Measurements from ENCODE around the gene GABBR2.

GRCh38 chr9:98678244-98678842 is 30.4 kb downstream of the GABBR2 start:
- TF ChIP-seq GATA2 (IDR thresholded peaks at IDR 0.05; ENCODE audit: low read depth, low read length), result no peak
- no peak for TF ChIP-seq GATA3 (IDR thresholded peaks at IDR 0.05; ENCODE audit: low read depth, low read length)
